Measurements from ENCODE around the gene HCFC1R1. TPM values are rescaled to one million over a fixed set of nuclear protein-coding genes. Genes with fewer than 3 reads are reported as not detected.
A peak's percentile ranks its signal among the peaks of the same experiment; 100 is the strongest.

HCFC1R1 gene
- total RNA-seq, 1 experiment from 2014 or later = 61.3 TPM

DNA sequence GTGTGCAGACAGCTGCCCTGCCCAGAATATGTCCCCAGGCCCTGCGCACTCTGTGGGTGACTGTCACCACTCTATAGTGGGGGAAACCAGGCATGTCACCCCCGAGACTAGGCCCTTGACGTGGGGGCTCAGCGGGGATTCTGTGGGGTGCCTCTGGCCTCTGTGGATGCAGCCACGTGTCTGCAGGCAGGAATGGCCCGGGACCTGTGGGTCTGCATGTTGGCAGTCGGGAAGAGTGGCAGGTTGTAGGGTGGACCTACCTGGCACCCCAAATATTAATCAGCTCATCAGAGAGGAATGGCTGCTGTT lies 42.7 kb upstream of the HCFC1R1 start:
- DNase-seq = no peak
- H3T11ph ChIP-seq (ENCODE audit: low read length) = no peak overlapping the region
- H3K18ac ChIP-seq (ENCODE audit: insufficient read length, low read depth, low read length) = no peak overlapping the region
- no peak overlapping the region for H3K27ac ChIP-seq (ENCODE audit: insufficient read length, low read depth, low read length)
- no peak overlapping the region for H3K9ac ChIP-seq (ENCODE audit: extremely low read depth, insufficient read length, low read length)
- H2AK5ac ChIP-seq (ENCODE audit: insufficient read length, low read length) = no peak overlapping the region
- Mint-ChIP-seq H3K4me3 (no peak overlapping the region), H3K27ac (peak overlapping the region in 1 of 3 experiments; percentile 55; a peak in 1 of 7 replicates), H3K9me3 (no peaks in the 10 kb centered on the region; a peak in 1 of 5 replicates), H3K4me1 (peaks cover 21 to 23% of the 10 kb centered on the region in 2 experiments), H3K27me3 (ENCODE audit: low read depth) (peaks cover 13% of the 10 kb centered on the region), H3K36me3 (ENCODE audit: insufficient read depth in 1 of 3, low read depth in 3 of 3) (no peaks in the 10 kb centered on the region)
- no peak overlapping the region for H4K8ac ChIP-seq (replicated peaks; ENCODE audit: insufficient read length, low read depth, low read length)
- no peak overlapping the region for H2BK120ac ChIP-seq (ENCODE audit: low read depth, low read length, poor library complexity, severe bottlenecking)
- H3K56ac ChIP-seq (ENCODE audit: insufficient read length, low read depth, low read length) = no peak overlapping the region
- H4K91ac ChIP-seq (ENCODE audit: insufficient read length, low read depth, low read length) = no peak overlapping the region
- H3K4ac ChIP-seq (ENCODE audit: low read depth, low read length) = no peak overlapping the region
- H3K23me2 ChIP-seq (ENCODE audit: insufficient read length, low read depth, low read length, poor library complexity, severe bottlenecking) = no peaks in the 10 kb centered on the region
- no CpG with 5 or more reads among the region's 7 CpGs for WGBS (ENCODE audit: extremely low coverage, insufficient read length, low lambda C conversion rate)
- H2AFZ ChIP-seq (ENCODE audit: low read length) = no peak overlapping the region
- no peaks in the 10 kb centered on the region for H4K20me1 ChIP-seq (ENCODE audit: control insufficient read depth, insufficient read depth, insufficient read length)
- H2BK5ac ChIP-seq (ENCODE audit: insufficient read length, low read length) = no peak overlapping the region
- H2BK12ac ChIP-seq (ENCODE audit: insufficient read length, low read depth, low read length) = no peak overlapping the region
- H3K4me1 ChIP-seq (ENCODE audit: insufficient read depth, low read length) = no peaks in the 10 kb centered on the region; the same call in 1 of the 2 replicates
- no peak overlapping the region for H2BK20ac ChIP-seq (ENCODE audit: low read depth, low read length, poor library complexity, severe bottlenecking)
- no peaks in the 10 kb centered on the region for H3K27me3 ChIP-seq (ENCODE audit: insufficient read depth, low read length)
- no peak overlapping the region for H2BK15ac ChIP-seq (ENCODE audit: low read depth, low read length)
- no peaks in the 10 kb centered on the region for H3K9me3 ChIP-seq (ENCODE audit: control insufficient read depth, low read depth, low read length)
- no peak for TF ChIP-seq CTCF (conservative IDR thresholded peaks at IDR 0.05)
- no peak overlapping the region for H3K23ac ChIP-seq (ENCODE audit: insufficient read length, low read depth, low read length)
- no peaks in the 10 kb centered on the region for H3K79me1 ChIP-seq (ENCODE audit: insufficient read depth, low read depth, low read length, poor library complexity, severe bottlenecking)
- H3K14ac ChIP-seq (ENCODE audit: insufficient read depth, low read length) = no peak overlapping the region
- no peak overlapping the region for H4K5ac ChIP-seq (ENCODE audit: insufficient read length, low read depth, low read length)
- no peaks in the 10 kb centered on the region for H3K79me2 ChIP-seq (ENCODE audit: insufficient read depth, low read length)
- no peak overlapping the region for H3K4me2 ChIP-seq (ENCODE audit: insufficient read depth, insufficient read length, low read length)

Measured in H9 (cell line).